Measurements from ENCODE around the gene CMTM2. TPM values are rescaled to one million over a fixed set of nuclear protein-coding genes. Genes with fewer than 3 reads are reported as not detected.

The CMTM2 gene
- total and polyA plus RNA-seq, 2 donors (not counting 1 experiment from before 2014, with no cell fraction given): not detected

- ATAC-seq (ENCODE audit: low read depth): no peak
- H3K4me3 Mint-ChIP-seq: no peak overlapping the region
- peaks cover 0 to 37% of the 10 kb centered on the region in 2 experiments for H3K36me3 ChIP-seq (replicated peaks in 1 of 2; ENCODE audit: control extremely low read depth in 1 of 2, control insufficient read depth in 1 of 2, extremely low read depth in 1 of 2, insufficient read depth in 2 of 2, low read length in 1 of 2)
Measured at GRCh38 chr16:66561381-66562080, 17.7 kb upstream of the CMTM2 start.

GRCh38 chr16:66562409-66562808 lies 16.9 kb upstream of the CMTM2 start:
- H3K4me3 ChIP-seq (ENCODE audit: control extremely low read depth in 1 of 5, extremely low read depth in 1 of 5, insufficient read depth in 1 of 5, low read depth in 2 of 5, low read length in 4 of 5): no peak overlapping the region
- H4K20me1 ChIP-seq (ENCODE audit: control insufficient read depth, insufficient read depth, low read length, poor library complexity, severe bottlenecking): peaks cover 10% of the 10 kb centered on the region
- no peak overlapping the region for H3K9ac ChIP-seq (ENCODE audit: low read length)
- no peak overlapping the region for H2AFZ ChIP-seq (ENCODE audit: insufficient read depth, low read depth, low read length, poor library complexity, severe bottlenecking)
- no peak overlapping the region for H3K4me3 Mint-ChIP-seq
- no peaks in the 10 kb centered on the region for H3K27me3 ChIP-seq (replicated peaks in 1 of 4; ENCODE audit: control extremely low read depth in 1 of 4, control insufficient read depth in 3 of 4, insufficient read depth in 4 of 4, low read length in 3 of 4)
- ChIA-PET POLR2A (interaction anchor here (1.3 kb wide), 1 partner anchor 10 kb away, joined by 4 read pairs; the partner anchor contains the start of gene CKLF), CTCF (interaction anchor here (0.7 to 4.1 kb wide), 25 partner anchors 9 to 306 kb away, joined by 3 to 20 read pairs (median 5); partner anchors contain the start of genes CKLF, CMTM2, DYNC1LI2 and TK2)
- no peak overlapping the region for H3K27ac Mint-ChIP-seq
- no peaks in the 10 kb centered on the region for H3K9me3 Mint-ChIP-seq (ENCODE audit: insufficient read depth)
- H3K9me3 ChIP-seq (ENCODE audit: control extremely low read depth in 1 of 3, control insufficient read depth in 2 of 3, insufficient read depth in 1 of 3, low read length in 2 of 3): no peaks in the 10 kb centered on the region
- peaks cover 9% of the 10 kb centered on the region for H3K79me2 ChIP-seq (ENCODE audit: control insufficient read depth, insufficient read depth, low read length)
- peaks cover 0 to 41% of the 10 kb centered on the region in 2 experiments for H3K36me3 ChIP-seq (replicated peaks in 1 of 2; ENCODE audit: control extremely low read depth in 1 of 2, control insufficient read depth in 1 of 2, extremely low read depth in 1 of 2, insufficient read depth in 2 of 2, low read length in 1 of 2)
- TF ChIP-seq, protein P1, sequence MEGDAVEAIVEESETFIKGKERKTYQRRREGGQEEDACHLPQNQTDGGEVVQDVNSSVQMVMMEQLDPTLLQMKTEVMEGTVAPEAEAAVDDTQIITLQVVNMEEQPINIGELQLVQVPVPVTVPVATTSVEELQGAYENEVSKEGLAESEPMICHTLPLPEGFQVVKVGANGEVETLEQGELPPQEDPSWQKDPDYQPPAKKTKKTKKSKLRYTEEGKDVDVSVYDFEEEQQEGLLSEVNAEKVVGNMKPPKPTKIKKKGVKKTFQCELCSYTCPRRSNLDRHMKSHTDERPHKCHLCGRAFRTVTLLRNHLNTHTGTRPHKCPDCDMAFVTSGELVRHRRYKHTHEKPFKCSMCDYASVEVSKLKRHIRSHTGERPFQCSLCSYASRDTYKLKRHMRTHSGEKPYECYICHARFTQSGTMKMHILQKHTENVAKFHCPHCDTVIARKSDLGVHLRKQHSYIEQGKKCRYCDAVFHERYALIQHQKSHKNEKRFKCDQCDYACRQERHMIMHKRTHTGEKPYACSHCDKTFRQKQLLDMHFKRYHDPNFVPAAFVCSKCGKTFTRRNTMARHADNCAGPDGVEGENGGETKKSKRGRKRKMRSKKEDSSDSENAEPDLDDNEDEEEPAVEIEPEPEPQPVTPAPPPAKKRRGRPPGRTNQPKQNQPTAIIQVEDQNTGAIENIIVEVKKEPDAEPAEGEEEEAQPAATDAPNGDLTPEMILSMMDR (IDR thresholded peaks at IDR 0.05): peak; percentile 48
- no peak for TF ChIP-seq EZH2 (IDR thresholded peaks at IDR 0.05; ENCODE audit: borderline replicate concordance, insufficient read depth, low read depth, low read length, poor library complexity, severe bottlenecking)
- intact Hi-C loops (cut with micrococcal nuclease): loop anchor here (5.0 kb wide), 1 partner anchor 305 kb away; no protein-coding TSS in a partner anchor
- H3K27ac ChIP-seq (ENCODE audit: low read length in 2 of 2): no peak overlapping the region
- ATAC-seq (ENCODE audit: low read depth) (no peak), DNase-seq (no peak)
- no CpG with 5 or more reads among the region's 1 CpG for WGBS (ENCODE audit: insufficient coverage)
- no peaks in the 10 kb centered on the region for H3K27me3 Mint-ChIP-seq
- H3K4me2 ChIP-seq (replicated peaks; ENCODE audit: low read depth, low read length, poor library complexity, severe bottlenecking): no peak overlapping the region
- H3K4me1 Mint-ChIP-seq: peaks cover 22% of the 10 kb centered on the region
- H3K4me1 ChIP-seq (ENCODE audit: control insufficient read depth in 2 of 2, insufficient read depth in 2 of 2, low read length in 2 of 2): no peaks in the 10 kb centered on the region

More at GRCh38 chr16:66561381-66562080, 17.7 kb upstream of the CMTM2 start:
- ChIA-PET POLR2A (no interaction called here), CTCF (interaction anchor here (0.9 to 4.1 kb wide), 19 partner anchors 8 to 307 kb away, joined by 3 to 20 read pairs (median 5); partner anchors contain the start of genes CKLF, CMTM2, DYNC1LI2 and TK2)
- Mint-ChIP-seq H3K9me3 (ENCODE audit: insufficient read depth) (no peaks in the 10 kb centered on the region), H3K27ac (no peak overlapping the region), H3K27me3 (no peaks in the 10 kb centered on the region), H3K4me1 (peaks cover 23% of the 10 kb centered on the region)
- TF ChIP-seq, protein P1 (IDR thresholded peaks at IDR 0.05): no peak
- no peak for TF ChIP-seq EZH2 (IDR thresholded peaks at IDR 0.05; ENCODE audit: borderline replicate concordance, insufficient read depth, low read depth, low read length, poor library complexity, severe bottlenecking)
- no CpG with 5 or more reads among the region's 3 CpGs for WGBS (ENCODE audit: insufficient coverage)
- DNase-seq: no peak
- no peaks in the 10 kb centered on the region for H3K4me1 ChIP-seq (ENCODE audit: control insufficient read depth in 2 of 2, insufficient read depth in 2 of 2, low read length in 2 of 2)
- peaks cover 10% of the 10 kb centered on the region for H4K20me1 ChIP-seq (ENCODE audit: control insufficient read depth, insufficient read depth, low read length, poor library complexity, severe bottlenecking)
- H3K79me2 ChIP-seq (ENCODE audit: control insufficient read depth, insufficient read depth, low read length): peaks cover 9% of the 10 kb centered on the region
- no peaks in the 10 kb centered on the region for H3K27me3 ChIP-seq (replicated peaks in 1 of 4; ENCODE audit: control extremely low read depth in 1 of 4, control insufficient read depth in 3 of 4, insufficient read depth in 4 of 4, low read length in 3 of 4)
- H3K27ac ChIP-seq (ENCODE audit: low read length in 2 of 2): no peak overlapping the region
- no peak overlapping the region for H3K4me3 ChIP-seq (ENCODE audit: control extremely low read depth in 1 of 5, extremely low read depth in 1 of 5, insufficient read depth in 1 of 5, low read depth in 2 of 5, low read length in 4 of 5)
- intact Hi-C loops (cut with micrococcal nuclease): loop anchor here (5.0 kb wide), 1 partner anchor 306 kb away; no protein-coding TSS in a partner anchor
- H2AFZ ChIP-seq (ENCODE audit: insufficient read depth, low read depth, low read length, poor library complexity, severe bottlenecking): no peak overlapping the region
- H3K4me2 ChIP-seq (replicated peaks; ENCODE audit: low read depth, low read length, poor library complexity, severe bottlenecking): no peak overlapping the region
- no peak overlapping the region for H3K9ac ChIP-seq (ENCODE audit: low read length)
- H3K9me3 ChIP-seq (ENCODE audit: control extremely low read depth in 1 of 3, control insufficient read depth in 2 of 3, insufficient read depth in 1 of 3, low read length in 2 of 3): no peaks in the 10 kb centered on the region

All from B cell (primary cell).